ENCODE data around the gene PLXNA1. TPM values are rescaled to one million over a fixed set of nuclear protein-coding genes. Genes with fewer than 3 reads are reported as not detected.

Gene PLXNA1
- total RNA-seq, 4 donors from 2014 or later: 6.7 to 38.2 (median 16.9) TPM

DNA sequence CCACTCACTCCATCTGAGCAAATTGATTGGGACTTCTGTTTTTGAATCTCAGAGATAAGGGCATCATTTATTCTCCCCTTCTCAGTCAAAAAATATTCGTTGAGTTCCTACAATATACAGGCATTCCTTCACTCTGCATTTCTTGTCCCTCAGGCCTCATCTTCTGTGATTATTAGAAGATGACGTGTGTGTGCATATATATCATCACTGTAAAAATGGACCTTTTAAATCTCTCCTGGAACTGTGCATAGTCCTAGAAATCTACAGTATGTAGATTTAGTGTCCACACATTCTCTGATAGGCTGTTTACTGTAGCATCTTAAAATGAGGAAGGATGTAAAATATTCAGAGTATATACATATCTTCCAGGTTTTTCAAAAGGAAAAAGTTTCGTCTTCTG is 43.2 kb upstream of the PLXNA1 start:
- Histone ChIP-seq H3K4me3 (no peak overlapping the region), H3K36me3 (no peaks in the 10 kb centered on the region)

DNA sequence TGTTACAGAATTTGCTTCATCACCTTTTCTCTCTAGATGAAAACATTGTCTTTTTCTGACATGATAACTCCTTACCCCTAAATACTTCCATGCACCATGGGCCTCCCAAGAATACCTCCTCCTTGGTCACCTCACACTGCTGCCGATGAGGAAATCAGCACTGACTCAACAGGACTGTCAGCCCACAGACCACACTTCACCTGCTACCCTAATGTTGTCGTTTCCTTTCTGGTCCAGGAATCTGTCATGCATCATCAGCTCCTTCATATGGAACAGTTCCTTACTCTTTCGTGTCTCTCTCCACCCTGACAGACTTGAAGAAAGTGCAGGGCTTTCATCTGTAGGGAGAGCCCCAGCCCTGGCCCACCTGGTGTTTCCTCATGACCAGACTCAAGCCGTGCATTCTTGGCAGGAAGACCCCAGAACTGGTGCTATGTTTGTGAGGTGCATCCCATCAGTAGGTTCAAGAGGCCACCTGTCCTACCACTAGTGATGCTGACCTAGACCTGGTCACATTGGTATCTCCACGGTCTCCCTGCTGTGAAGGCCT is 41.1 kb upstream of the PLXNA1 start:
- DNase-seq: no peak
- no peak overlapping the region for H3K27ac ChIP-seq
- TF ChIP-seq, protein P1, sequence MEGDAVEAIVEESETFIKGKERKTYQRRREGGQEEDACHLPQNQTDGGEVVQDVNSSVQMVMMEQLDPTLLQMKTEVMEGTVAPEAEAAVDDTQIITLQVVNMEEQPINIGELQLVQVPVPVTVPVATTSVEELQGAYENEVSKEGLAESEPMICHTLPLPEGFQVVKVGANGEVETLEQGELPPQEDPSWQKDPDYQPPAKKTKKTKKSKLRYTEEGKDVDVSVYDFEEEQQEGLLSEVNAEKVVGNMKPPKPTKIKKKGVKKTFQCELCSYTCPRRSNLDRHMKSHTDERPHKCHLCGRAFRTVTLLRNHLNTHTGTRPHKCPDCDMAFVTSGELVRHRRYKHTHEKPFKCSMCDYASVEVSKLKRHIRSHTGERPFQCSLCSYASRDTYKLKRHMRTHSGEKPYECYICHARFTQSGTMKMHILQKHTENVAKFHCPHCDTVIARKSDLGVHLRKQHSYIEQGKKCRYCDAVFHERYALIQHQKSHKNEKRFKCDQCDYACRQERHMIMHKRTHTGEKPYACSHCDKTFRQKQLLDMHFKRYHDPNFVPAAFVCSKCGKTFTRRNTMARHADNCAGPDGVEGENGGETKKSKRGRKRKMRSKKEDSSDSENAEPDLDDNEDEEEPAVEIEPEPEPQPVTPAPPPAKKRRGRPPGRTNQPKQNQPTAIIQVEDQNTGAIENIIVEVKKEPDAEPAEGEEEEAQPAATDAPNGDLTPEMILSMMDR (IDR thresholded peaks at IDR 0.05): no peak
- TF ChIP-seq POLR2A (IDR thresholded peaks at IDR 0.05): no peak
- no peaks in the 10 kb centered on the region for H3K9me3 ChIP-seq
- no peaks in the 10 kb centered on the region for H3K36me3 ChIP-seq
- no peaks in the 10 kb centered on the region for H3K27me3 ChIP-seq
- H3K4me1 ChIP-seq: no peaks in the 10 kb centered on the region
- no peak overlapping the region for H3K4me3 ChIP-seq
- intact Hi-C loops (cut with DNase I; ENCODE audit: low total_unique reads): no loop called here

More for the DNA sequence above, 43.2 kb upstream of the PLXNA1 start:
- Histone ChIP-seq H3K27me3 (no peaks in the 10 kb centered on the region), H3K27ac (no peak overlapping the region), H3K4me1 (no peaks in the 10 kb centered on the region), H3K9me3 (no peaks in the 10 kb centered on the region)
- intact Hi-C loops (cut with DNase I; ENCODE audit: low total_unique reads): no loop called here
- DNase-seq: no peak
- no peak for TF ChIP-seq POLR2A (IDR thresholded peaks at IDR 0.05)
- TF ChIP-seq, protein P1 (IDR thresholded peaks at IDR 0.05): no peak

DNA sequence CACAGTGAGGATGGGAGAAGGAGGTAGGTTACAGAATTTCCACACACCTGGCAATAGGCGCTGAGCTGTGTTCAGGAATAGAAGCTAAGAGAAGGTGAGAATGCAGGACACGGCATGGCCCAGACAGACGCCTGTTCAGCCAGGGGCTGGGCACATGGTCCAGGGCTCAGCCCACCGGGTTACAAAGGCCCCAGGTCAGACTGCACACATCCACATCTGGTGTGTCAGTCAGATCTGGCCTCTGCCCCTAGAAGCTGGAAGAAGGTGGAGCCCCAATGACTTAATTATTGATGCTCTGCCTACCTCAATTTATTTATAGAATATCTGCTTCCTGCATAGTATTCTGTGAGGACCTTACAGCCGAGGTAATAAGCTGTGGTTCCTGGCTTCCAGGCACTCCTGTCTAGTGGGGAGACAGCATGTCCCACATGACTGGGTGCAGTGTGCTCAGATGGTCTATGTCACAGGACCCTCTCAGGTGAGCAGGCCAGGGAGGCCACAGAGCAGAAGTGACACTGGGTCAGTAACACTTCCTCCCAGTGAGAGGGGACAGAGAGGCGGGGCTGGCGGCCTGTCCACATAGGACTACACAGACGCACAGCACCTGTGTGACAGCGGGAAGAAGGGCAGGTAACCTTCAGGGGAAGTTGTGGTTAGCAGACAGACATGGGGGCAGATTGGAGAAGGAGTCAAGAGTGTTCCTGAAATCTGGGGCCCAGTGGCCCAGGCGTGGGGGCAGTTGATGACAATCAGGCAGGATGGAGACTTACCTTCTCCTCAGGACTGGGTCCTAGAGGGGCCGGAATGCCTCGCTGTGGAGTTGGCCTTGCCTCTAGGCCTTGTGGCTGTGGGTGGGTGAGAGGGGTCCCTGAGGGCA is 38.6 kb upstream of the PLXNA1 start:
- DNase-seq: no peak
- Histone ChIP-seq H3K27ac (no peak overlapping the region), H3K9me3 (no peaks in the 10 kb centered on the region), H3K4me3 (no peak overlapping the region), H3K27me3 (no peaks in the 10 kb centered on the region), H3K36me3 (no peaks in the 10 kb centered on the region), H3K4me1 (no peaks in the 10 kb centered on the region)
- TF ChIP-seq, protein P1 (IDR thresholded peaks at IDR 0.05): no peak
- no peak for TF ChIP-seq POLR2A (IDR thresholded peaks at IDR 0.05)
- intact Hi-C loops (cut with DNase I; ENCODE audit: low total_unique reads): no loop called here

DNA sequence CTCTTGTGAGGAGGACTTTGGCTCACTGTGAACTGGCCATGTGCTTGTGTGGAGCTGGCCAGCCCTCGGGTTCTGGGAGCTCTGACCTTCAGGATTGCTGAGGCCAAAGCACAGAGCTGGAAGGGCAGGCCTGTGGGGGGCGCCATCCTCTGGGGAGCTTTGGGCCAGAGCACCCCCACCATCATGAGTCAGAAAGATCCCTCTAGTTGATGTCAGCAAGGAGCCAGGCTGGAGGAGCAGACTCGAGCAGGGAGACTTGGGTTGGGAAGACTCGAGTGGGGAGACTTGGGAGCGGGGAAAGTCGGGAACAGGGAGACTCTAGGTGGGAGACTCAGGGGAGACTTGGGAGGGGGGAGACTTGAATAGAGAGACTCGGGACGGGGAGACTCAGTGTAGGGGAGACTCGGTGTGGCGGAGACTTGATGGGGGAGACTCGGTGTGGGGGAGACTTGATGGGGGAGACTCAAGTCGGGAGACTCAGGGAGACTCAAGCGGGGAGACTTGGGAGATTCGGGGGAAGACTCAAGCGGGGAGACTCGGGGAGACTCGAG is 37.7 kb upstream of the PLXNA1 start:
- Histone ChIP-seq H3K36me3 (no peaks in the 10 kb centered on the region), H3K4me1 (no peaks in the 10 kb centered on the region), H3K27ac (no peak overlapping the region), H3K9me3 (no peaks in the 10 kb centered on the region), H3K4me3 (no peak overlapping the region), H3K27me3 (no peaks in the 10 kb centered on the region)
- no peak for DNase-seq
- TF ChIP-seq, protein P1 (IDR thresholded peaks at IDR 0.05): no peak
- TF ChIP-seq POLR2A (IDR thresholded peaks at IDR 0.05): no peak
- intact Hi-C loops (cut with DNase I; ENCODE audit: low total_unique reads): no loop called here

DNA sequence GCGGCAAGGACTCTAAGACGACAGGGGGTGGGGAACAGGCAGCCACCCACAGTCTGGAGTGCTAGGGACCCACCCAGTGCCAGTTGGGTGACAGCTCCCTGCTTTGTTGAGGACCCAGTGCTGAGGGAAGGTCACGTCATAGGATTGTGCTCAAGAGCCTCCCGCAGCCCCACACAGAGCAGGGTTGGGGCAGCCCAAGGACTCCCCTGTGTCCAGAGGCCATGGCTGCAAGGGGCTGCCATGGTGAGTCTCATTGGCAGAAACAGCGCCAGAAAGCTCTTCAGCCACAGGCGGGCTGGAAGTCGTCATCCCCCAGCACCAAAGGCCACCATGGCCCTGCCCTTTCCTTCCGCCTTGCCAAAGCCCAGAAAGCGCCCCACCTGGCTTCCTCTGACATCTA is 37.0 kb upstream of the PLXNA1 start:
- no peak for DNase-seq
- intact Hi-C loops (cut with DNase I; ENCODE audit: low total_unique reads): no loop called here
- H3K36me3 ChIP-seq: no peaks in the 10 kb centered on the region

More for the DNA sequence above, 37.0 kb upstream of the PLXNA1 start:
- Histone ChIP-seq H3K4me1 (no peaks in the 10 kb centered on the region), H3K9me3 (no peaks in the 10 kb centered on the region), H3K27me3 (no peaks in the 10 kb centered on the region), H3K4me3 (no peak overlapping the region), H3K27ac (no peak overlapping the region)
- TF ChIP-seq, protein P1 (IDR thresholded peaks at IDR 0.05): no peak
- TF ChIP-seq POLR2A (IDR thresholded peaks at IDR 0.05): no peak

Measured in uterus (tissue), 4 donors.